Psoas muscle (tissue), 8 donors: ENCODE measurements around the gene CAMKMT. TPM values are rescaled to one million over a fixed set of nuclear protein-coding genes. Genes with fewer than 3 reads are reported as not detected.

Source experiments
- ATAC-seq, 4 donors: fragments of 200-7000 bp; cut with Tn5 transposase; one replicate each; pipeline ENCODE4 v1.9.1; 2020; ENCODE audit warnings: moderate library complexity in 3 of 4, mild to moderate bottlenecking in 2 of 4
- DNase-seq, 2 donors: peaks; one replicate each; pipeline ENCODE4 v3.0.0-alpha.2; 2020
- H3K27ac ChIP-seq: fragments of 200-600 bp; one replicate; pipeline ENCODE4 v1.8.0; 2022
- H3K27me3 ChIP-seq, 3 donors: fragments of 200-600 bp in 1 of 3; one replicate each; pipeline versions ENCODE4 v1.6.1 to v1.8.0; 2013 to 2022; ENCODE audit warnings: low read length in 2 of 3, mild to moderate bottlenecking in 2 of 3, moderate library complexity in 1 of 3; ENCODE audit not compliant: insufficient read depth in 3 of 3
- H3K36me3 ChIP-seq, 2 donors: fragments of 200-600 bp in 1 of 2; one replicate each; pipeline versions ENCODE4 v1.6.1 to v1.8.0; 2013 to 2022; ENCODE audit warnings: low read depth in 1 of 2, mild to moderate bottlenecking in 1 of 2, moderate library complexity in 1 of 2; ENCODE audit not compliant: insufficient read depth in 1 of 2
- H3K4me1 ChIP-seq: fragments of 200-600 bp; one replicate; pipeline ENCODE4 v1.8.0; 2022
- H3K4me3 ChIP-seq: fragments of 200-600 bp; one replicate; pipeline ENCODE4 v1.8.0; 2022; ENCODE audit warnings: mild to moderate bottlenecking
- H3K9me3 ChIP-seq: fragments of 200-600 bp; one replicate; pipeline ENCODE4 v1.8.0; 2022
- CTCF ChIP-seq: fragments of 200-600 bp; IDR thresholded peaks from one replicate; pipeline ENCODE4 v1.8.0; 2022; ENCODE audit warnings: antibody characterized with exemption
- WGBS, 3 donors: extraction: QIAGEN DNeasy Blood & Tissue Kit; methylation state at CpG; one replicate each; pipeline versions ENCODE4 v1.1.6 to v1.1.7; 2013; 5-methylcytosine and 5-hydroxymethylcytosine counted together
- intact Hi-C, 2 donors: fragments of 100-400 bp; cut with DNase I; formaldehyde crosslinking; loops; one replicate each; pipeline versions ENCODE4 v1.11.0 to v1.14.2; 2022
- polyA plus RNA-seq, 3 donors: library from polyadenylated mRNA; stranded (reverse); fragments of 200-250 nt; gene quantifications; one replicate each; pipeline ENCODE4 v1.2.3, GENCODE V29; 2013
- total RNA-seq, 4 donors: library from RNA; stranded (reverse); fragmentation: NEBNext Ultra II Directional in 2 of 4; extraction: Animal tissue kit (Norgen Biotek cat#: 25700) in 2 of 4; gene quantifications; one replicate each; pipeline versions ENCODE4 v1.2.1 to v1.2.4, GENCODE V29; 2021 to 2023
- donor health status: healthy with polysubstance abuse.
- donor health status: DM: no; HTN: no; CAD: no; lungs with moderate emphysema.
- donor health status: Bipolar disorder and iron deficiency.
- donor health status: healthy.
- donor health status: DM: yes; HTN: yes; CAD: no.
- donor health status: DM: no; HTN: no; CAD: no.
- donor health status: DM: no; HTN: no; CAD: no.
- donor health status: DM: yes; HTN: yes; CAD: no.

CAMKMT gene
- total and polyA plus RNA-seq, 7 donors = 2.8 to 7.3 (median 4.5) TPM

DNA sequence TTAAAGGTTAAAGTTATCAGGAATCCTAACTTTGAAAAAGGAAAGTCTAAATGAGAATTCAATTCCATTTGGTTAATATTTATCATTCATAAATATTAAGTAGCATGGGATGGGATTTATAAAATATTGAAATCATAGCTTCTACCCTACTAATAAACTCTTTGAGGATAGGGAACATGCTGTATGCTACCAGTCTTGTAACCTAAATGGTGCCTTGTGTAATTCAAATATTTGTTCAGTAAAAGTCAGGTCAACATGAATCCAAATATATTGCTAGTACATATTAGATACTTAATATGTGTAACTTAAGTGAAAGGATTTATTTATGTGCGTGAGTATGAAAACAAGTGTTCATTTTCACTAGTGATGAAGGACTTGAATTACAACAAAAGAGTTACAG lies 94.1 kb downstream of the CAMKMT start:
- DNase-seq = no peak
- Histone ChIP-seq H3K4me3 (no peak overlapping the region), H3K27me3 (no peaks in the 10 kb centered on the region), H3K4me1 (peaks cover 9% of the 10 kb centered on the region), H3K27ac (no peak overlapping the region), H3K9me3 (no peaks in the 10 kb centered on the region), H3K36me3 (no peaks in the 10 kb centered on the region)
- WGBS, 3 donors = 27 to 52% (median 42%) methylated on average over 1 of the region's 1 CpG
- TF ChIP-seq CTCF = no peak
- intact Hi-C loops = no loop called here
- ATAC-seq = peak in 1 of 4 donors; percentile 35

DNA sequence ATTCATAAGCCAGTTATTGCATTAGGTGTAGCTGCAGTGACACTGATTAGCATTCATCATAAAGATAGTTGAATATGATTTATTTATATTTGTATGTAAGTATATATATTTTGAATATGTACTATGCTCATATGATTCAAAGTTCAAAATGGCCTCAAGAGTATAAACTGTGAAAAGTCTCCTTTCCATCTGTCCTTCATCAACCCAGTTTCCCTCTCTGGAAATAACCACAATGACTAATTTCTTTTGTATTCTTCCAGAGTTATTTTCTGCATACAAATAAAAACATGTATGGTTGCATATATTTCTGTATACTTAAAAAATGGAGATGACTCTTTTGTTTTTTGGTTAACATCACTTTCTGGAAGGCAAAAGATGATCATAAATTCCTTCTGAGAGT lies 95.2 kb downstream of the CAMKMT start:
- H3K36me3 ChIP-seq = no peaks in the 10 kb centered on the region
- peaks cover 9% of the 10 kb centered on the region for H3K4me1 ChIP-seq
- intact Hi-C loops = no loop called here
- H3K9me3 ChIP-seq = no peaks in the 10 kb centered on the region
- no peak for TF ChIP-seq CTCF
- H3K27me3 ChIP-seq = no peaks in the 10 kb centered on the region
- ATAC-seq (no peak), DNase-seq (no peak)
- no peak overlapping the region for H3K27ac ChIP-seq
- no peak overlapping the region for H3K4me3 ChIP-seq

- DNase-seq (no peak), ATAC-seq (no peak)
- no peaks in the 10 kb centered on the region for H3K27me3 ChIP-seq
- peaks cover 5% of the 10 kb centered on the region for H3K9me3 ChIP-seq
- H3K4me1 ChIP-seq = peaks cover 9% of the 10 kb centered on the region
- no peak overlapping the region for H3K4me3 ChIP-seq
- 85 to 93% (median 93%) methylated on average over 1 of the region's 1 CpG for WGBS, 3 donors
- no peak for TF ChIP-seq CTCF
- intact Hi-C loops = no loop called here
- H3K27ac ChIP-seq = no peak overlapping the region
- H3K36me3 ChIP-seq = no peaks in the 10 kb centered on the region
Observed at GRCh38 chr2:44459739-44460138, 98.0 kb downstream of the CAMKMT start.

DNA sequence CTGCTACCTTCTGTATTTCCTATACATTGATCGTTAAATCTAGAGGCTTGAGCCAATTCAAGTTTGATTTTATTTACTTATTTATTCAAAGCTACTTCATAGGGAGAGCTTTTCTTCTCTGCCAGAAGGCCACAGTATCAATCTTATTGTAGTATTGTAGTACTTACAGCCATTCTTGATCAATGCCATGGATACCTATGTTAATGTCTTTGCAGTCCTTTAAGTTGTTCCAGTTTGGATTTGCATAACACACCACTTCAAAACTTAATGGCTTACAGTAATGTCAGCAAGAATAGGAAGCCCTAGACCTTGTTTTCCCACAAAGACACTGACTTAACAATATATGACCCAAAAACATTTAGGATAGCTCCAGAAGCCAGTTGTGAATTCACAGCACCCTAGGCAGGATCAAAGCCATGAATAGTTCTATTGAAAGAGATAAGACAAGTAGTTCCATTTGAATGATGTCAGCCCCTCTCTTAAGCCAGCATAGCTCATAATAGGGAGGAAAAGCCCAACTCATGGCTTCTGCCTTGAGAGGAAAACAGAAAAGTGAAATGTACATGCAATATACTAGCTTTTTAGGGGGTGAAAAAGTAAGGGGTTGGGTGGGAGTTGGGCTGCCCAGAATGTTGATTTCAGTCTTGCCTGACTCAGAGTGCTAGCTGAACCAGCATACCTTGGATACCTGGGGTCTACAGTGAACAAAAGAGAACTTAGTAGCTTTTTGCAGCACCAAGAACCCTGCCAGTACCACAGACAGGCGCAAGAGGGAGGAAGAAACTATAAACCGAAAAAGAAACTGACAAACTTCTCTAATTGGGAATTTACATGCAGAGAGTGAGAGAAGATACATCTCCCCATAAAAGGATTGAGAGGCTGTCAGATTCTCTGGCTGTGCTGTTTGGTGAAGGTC lies 101.4 kb downstream of the CAMKMT start:
- no peaks in the 10 kb centered on the region for H3K27me3 ChIP-seq
- H3K9me3 ChIP-seq = peaks cover 5% of the 10 kb centered on the region
- intact Hi-C loops = no loop called here
- H3K36me3 ChIP-seq = no peaks in the 10 kb centered on the region
- DNase-seq (no peak), ATAC-seq (no peak)
- no peak for TF ChIP-seq CTCF
- no peak overlapping the region for H3K4me3 ChIP-seq
- 90 to 100% (median 93%) methylated on average over 3 of the region's 3 CpGs for WGBS, 3 donors
- no peaks in the 10 kb centered on the region for H3K4me1 ChIP-seq
- no peak overlapping the region for H3K27ac ChIP-seq

GRCh38 chr2:44464437-44464836 lies 102.7 kb downstream of the CAMKMT start:
- no peaks in the 10 kb centered on the region for H3K4me1 ChIP-seq
- no peak for TF ChIP-seq CTCF
- no peak overlapping the region for H3K4me3 ChIP-seq
- intact Hi-C loops = no loop called here
- DNase-seq (no peak), ATAC-seq (no peak)
- H3K9me3 ChIP-seq = peaks cover 5% of the 10 kb centered on the region
- H3K36me3 ChIP-seq = no peaks in the 10 kb centered on the region
- H3K27me3 ChIP-seq = no peaks in the 10 kb centered on the region
- WGBS, 3 donors = 88 to 98% (median 96%) methylated on average over 1 of the region's 1 CpG
- H3K27ac ChIP-seq = no peak overlapping the region
